Measurements from ENCODE around the gene CCDC102B.

Gene CCDC102B

DNA sequence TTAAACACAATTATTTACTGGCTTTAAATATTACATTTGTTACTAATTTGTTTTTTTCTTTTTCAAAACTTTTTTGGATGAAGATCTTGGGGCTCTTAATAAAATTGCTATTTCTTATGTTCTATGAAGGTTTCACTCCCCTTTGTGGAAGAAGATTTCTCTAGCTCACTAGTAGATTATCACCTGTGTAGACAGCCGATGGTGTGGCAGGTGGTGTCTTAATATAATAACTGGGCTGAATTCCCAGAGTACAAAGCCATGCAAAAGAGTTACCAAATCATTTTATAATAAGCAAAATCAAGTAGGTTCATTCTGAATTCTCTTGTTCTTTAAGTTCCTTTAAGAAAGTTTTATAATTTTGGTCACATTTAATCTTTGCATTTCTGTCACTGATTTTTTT is 233.7 kb downstream of the CCDC102B start:
- TF ChIP-seq, protein P1, sequence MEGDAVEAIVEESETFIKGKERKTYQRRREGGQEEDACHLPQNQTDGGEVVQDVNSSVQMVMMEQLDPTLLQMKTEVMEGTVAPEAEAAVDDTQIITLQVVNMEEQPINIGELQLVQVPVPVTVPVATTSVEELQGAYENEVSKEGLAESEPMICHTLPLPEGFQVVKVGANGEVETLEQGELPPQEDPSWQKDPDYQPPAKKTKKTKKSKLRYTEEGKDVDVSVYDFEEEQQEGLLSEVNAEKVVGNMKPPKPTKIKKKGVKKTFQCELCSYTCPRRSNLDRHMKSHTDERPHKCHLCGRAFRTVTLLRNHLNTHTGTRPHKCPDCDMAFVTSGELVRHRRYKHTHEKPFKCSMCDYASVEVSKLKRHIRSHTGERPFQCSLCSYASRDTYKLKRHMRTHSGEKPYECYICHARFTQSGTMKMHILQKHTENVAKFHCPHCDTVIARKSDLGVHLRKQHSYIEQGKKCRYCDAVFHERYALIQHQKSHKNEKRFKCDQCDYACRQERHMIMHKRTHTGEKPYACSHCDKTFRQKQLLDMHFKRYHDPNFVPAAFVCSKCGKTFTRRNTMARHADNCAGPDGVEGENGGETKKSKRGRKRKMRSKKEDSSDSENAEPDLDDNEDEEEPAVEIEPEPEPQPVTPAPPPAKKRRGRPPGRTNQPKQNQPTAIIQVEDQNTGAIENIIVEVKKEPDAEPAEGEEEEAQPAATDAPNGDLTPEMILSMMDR (IDR thresholded peaks at IDR 0.05; ENCODE audit: low read depth, low read length, missing control alignments) = no peak
- no peak overlapping the region for H3K4me3 ChIP-seq (ENCODE audit: low read depth, low read length)
- DNase-seq (ENCODE audit: low read depth) = no peak

DNA sequence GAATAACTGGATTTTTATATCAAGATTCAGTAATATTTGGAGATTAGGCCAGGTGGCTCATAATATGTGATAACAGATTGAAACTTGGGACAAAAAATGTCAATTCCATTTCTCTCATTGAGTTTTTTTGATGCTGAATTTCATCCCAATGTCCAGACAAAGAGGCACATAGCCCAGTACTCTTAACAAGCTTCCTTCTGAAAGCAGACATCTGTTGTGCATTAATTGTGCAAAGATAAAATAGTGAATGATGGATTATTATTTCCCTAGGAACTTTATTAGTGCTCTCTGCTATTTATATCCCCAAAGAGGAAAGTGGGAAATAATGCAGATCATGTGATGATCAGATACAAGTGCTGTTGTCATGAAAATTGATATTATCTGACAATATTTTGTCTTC is 234.1 kb downstream of the CCDC102B start:
- DNase-seq (ENCODE audit: low read depth) = no peak
- H3K4me3 ChIP-seq (ENCODE audit: low read depth, low read length) = no peak overlapping the region
- TF ChIP-seq, protein P1 (IDR thresholded peaks at IDR 0.05; ENCODE audit: low read depth, low read length, missing control alignments) = no peak

DNA sequence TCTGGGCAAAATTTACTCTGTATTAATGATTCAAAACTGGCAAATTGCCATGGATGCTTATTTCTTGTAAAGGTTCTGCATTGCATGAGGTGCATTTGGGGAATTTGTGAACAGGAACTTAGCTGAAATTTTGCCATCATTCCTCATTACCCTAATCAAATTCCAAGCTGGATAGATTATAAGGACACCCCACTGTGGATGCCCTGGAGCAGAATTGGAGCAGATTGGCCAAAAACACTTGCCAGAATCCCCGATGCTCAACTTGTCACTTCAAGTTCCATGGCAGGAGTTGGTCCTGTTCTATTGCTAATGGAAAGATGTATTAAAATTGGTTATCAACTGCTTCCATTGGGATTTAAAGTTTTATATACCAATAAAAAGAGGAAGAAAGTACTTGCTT is 237.9 kb downstream of the CCDC102B start:
- TF ChIP-seq, protein P1 (IDR thresholded peaks at IDR 0.05; ENCODE audit: low read depth, low read length, missing control alignments) = no peak
- H3K4me3 ChIP-seq (ENCODE audit: low read depth, low read length) = no peak overlapping the region
- DNase-seq (ENCODE audit: low read depth) = no peak

DNA sequence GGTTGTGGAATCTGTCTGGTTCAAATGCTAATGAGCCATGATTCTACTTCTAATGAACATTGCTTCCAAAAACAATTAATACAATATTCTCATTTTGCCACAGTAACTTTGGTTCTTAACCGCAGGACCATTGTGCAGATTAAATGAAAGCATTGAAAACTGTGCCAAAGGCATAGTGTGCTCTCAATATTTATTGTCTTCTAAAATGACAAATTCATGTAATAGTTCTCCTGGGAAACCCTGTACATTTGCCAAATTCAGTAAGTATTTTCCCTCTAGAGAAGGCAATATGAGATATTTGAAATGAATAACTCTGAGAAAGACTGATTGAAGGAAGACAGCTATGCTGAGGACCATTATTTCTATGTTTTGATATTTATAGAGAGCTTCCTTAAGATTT is 246.3 kb downstream of the CCDC102B start:
- TF ChIP-seq, protein P1 (IDR thresholded peaks at IDR 0.05; ENCODE audit: low read depth, low read length, missing control alignments) = no peak
- H3K4me3 ChIP-seq (ENCODE audit: low read depth, low read length) = no peak overlapping the region
- no peak for DNase-seq (ENCODE audit: low read depth)

DNA sequence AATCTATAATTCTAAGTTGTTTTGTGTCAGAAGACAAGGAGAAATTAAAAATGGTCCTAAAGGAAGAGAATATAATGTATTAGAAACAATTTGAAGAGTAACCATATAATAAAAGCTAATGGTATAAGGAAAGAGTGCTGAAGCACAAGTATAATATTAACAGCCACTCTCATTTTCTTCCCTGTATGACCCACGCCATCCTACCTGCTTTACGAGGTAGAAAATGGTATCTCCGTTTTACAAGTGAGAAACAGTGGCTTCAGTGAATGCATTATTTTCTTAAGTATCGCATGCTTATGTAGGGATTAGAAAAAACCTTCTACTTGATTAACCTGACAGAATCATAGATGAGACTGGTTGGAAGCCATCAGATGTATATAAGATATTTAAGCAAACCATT is 266.2 kb downstream of the CCDC102B start:
- TF ChIP-seq, protein P1 (IDR thresholded peaks at IDR 0.05; ENCODE audit: low read depth, low read length, missing control alignments) = no peak
- no peak for DNase-seq (ENCODE audit: low read depth)
- no peak overlapping the region for H3K4me3 ChIP-seq (ENCODE audit: low read depth, low read length)

DNA sequence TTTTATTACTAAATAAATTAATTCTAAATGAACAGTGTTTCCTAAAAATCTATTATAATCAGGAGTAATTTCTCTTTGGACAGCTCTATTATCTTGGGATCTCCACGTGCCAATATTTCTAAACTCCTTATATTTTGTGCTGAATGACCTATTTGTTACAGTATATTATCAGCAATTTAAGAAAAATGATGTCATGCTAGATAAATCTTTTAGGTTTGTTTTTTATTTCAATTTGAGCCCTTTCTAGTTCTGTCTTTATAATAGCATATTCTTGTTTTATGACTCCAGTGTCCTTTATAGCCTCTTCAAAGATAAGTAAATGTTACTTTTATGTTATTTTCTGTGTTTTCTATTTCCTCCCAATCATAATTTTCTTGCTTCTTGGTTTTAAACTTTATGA is 269.2 kb downstream of the CCDC102B start:
- no peak for DNase-seq (ENCODE audit: low read depth)
- H3K4me3 ChIP-seq (ENCODE audit: low read depth, low read length) = no peak overlapping the region

DNA sequence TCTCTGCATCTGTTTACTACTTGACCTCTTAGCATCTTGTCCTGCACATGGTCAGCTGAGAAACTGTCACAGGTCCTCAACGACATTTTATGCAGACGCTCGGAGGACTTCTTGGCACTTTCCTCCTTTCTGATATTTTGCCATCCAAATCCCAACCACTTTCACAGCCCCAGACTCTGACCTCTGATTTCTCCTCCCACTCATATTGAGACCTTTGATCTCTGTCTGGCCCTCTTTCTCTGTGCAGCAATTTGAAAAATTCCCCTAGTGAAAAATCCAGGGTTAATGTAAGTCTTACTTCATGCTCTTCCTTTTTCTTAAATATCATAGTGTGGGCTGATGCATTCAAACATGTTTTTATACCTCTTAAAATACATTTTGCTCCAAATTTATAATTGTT is 273.8 kb downstream of the CCDC102B start:
- no peak for DNase-seq (ENCODE audit: low read depth)
- H3K4me3 ChIP-seq (ENCODE audit: low read depth, low read length) = no peak overlapping the region
- TF ChIP-seq, protein P1 (IDR thresholded peaks at IDR 0.05; ENCODE audit: low read depth, low read length, missing control alignments) = no peak

More for the DNA sequence above, 269.2 kb downstream of the CCDC102B start:
- TF ChIP-seq, protein P1 (IDR thresholded peaks at IDR 0.05; ENCODE audit: low read depth, low read length, missing control alignments) = no peak

Data from GM12864 (cell line).